Thyroid gland (tissue), 4 donors: ENCODE results near the gene HAUS3.

Experiments
- CTCF ChIP-seq, 6 experiments: fragments of 200-600 bp in 3 of 6; fragments of 450-650 bp in 3 of 6; sonication (generic) in 3 of 6; IDR thresholded peaks; one replicate each; pipeline ENCODE4 v1.5.1; 2016 to 2019; ENCODE audit warnings: antibody characterized with exemption in 6 of 6, mild to moderate bottlenecking in 2 of 6, inconsistent platforms in 1 of 6, moderate library complexity in 1 of 6
- POLR2A ChIP-seq, 2 donors: fragments of 450-650 bp; IDR thresholded peaks; one replicate each; pipeline ENCODE4 v1.6.1; 2017; ENCODE audit warnings: antibody characterized with exemption in 2 of 2, mild to moderate bottlenecking in 2 of 2, moderate library complexity in 1 of 2

- no peak for TF ChIP-seq POLR2A (IDR thresholded peaks at IDR 0.05)
- TF ChIP-seq CTCF (IDR thresholded peaks at IDR 0.05) = no peak
These were observed 43.9 kb upstream of the HAUS3 start for GRCh38 chr4:2285613-2286381.
